Smooth muscle cell (in vitro differentiated cells): ENCODE measurements around the gene CD200R1. TPM values are rescaled to one million over a fixed set of nuclear protein-coding genes. Genes with fewer than 3 reads are reported as not detected.
A peak's percentile ranks its signal among the peaks of the same experiment; 100 is the strongest.

ENCODE experiments used
- DNase-seq: peaks from one replicate; lab custom pipeline; 2025; ENCODE audit not compliant: unreplicated experiment; lab: John Stamatoyannopoulos, UW
- H2AFZ ChIP-seq: fragments of 200-600 bp; sonication (generic); 2 replicates; pipeline ENCODE4 v1.6.0; 2016; ENCODE audit warnings: antibody characterized with exemption, low read depth, mild to moderate bottlenecking
- H3F3A ChIP-seq: fragments of 200-600 bp; sonication (generic); 2 replicates; pipeline ENCODE4 v1.6.0; 2017; ENCODE audit warnings: antibody characterized with exemption, low read depth
- H3K27ac ChIP-seq: fragments of 200-600 bp; sonication (generic); 2 replicates; pipeline ENCODE4 v1.5.1; 2016; ENCODE audit warnings: low read depth, mild to moderate bottlenecking
- H3K27me3 ChIP-seq: fragments of 200-600 bp; sonication (generic); 2 replicates; pipeline ENCODE4 v1.6.1; 2016; ENCODE audit warnings: low read depth, mild to moderate bottlenecking
- H3K36me3 ChIP-seq: fragments of 200-600 bp; sonication (generic); 2 replicates; pipeline ENCODE4 v1.5.1; 2016; ENCODE audit warnings: low read depth
- H3K4me1 ChIP-seq: fragments of 200-600 bp; sonication (generic); 2 replicates; pipeline ENCODE4 v1.5.1; 2016; ENCODE audit warnings: low read depth
- H3K4me2 ChIP-seq: fragments of 200-600 bp; sonication (generic); 2 replicates; pipeline ENCODE4 v1.6.0; 2016; ENCODE audit warnings: mild to moderate bottlenecking
- H3K4me3 ChIP-seq: fragments of 200-600 bp; sonication (generic); 2 replicates; pipeline ENCODE4 v1.5.1; 2016; ENCODE audit warnings: mild to moderate bottlenecking
- H3K79me2 ChIP-seq: fragments of 200-600 bp; sonication (generic); 2 replicates; pipeline ENCODE4 v1.6.0; 2016; ENCODE audit warnings: low read depth, mild to moderate bottlenecking
- H3K9ac ChIP-seq: fragments of 200-600 bp; sonication (generic); 2 replicates; pipeline ENCODE4 v1.6.0; 2016; ENCODE audit warnings: low read depth
- H3K9me3 ChIP-seq: fragments of 200-600 bp; sonication (generic); replicated peaks from 2 replicates; pipeline ENCODE4 v1.5.1; 2016; ENCODE audit warnings: low read depth
- H4K20me1 ChIP-seq: fragments of 200-600 bp; sonication (generic); 2 replicates; pipeline ENCODE4 v1.6.0; 2016; ENCODE audit warnings: low read depth
- CTCF ChIP-seq: fragments of 200-600 bp; sonication (generic); IDR thresholded peaks from 2 replicates; pipeline ENCODE4 v1.5.1; 2017; ENCODE audit warnings: borderline replicate concordance, mild to moderate bottlenecking, antibody characterized with exemption; ENCODE audit not compliant: insufficient read depth, poor library complexity, severe bottlenecking
- whole genome bisulfite sequencing: methylation state at CpG from one replicate; pipeline ENCODE4 v1.1.7; 2016; ENCODE audit warnings: low lambda C conversion rate; 5-methylcytosine and 5-hydroxymethylcytosine counted together
- polyA plus RNA-seq: library from polyadenylated mRNA; unstranded; fragments of >200 nt; fragmentation: Nextera tagmentation; extraction: Ambion mirVana; gene quantifications from 2 replicates; pipeline ENCODE4 v1.2.1, GENCODE V29; 2016
- total RNA-seq: library from RNA; depleted of rRNA; stranded (reverse); fragments of >200 nt; gene quantifications from 2 replicates; pipeline ENCODE4 v1.2.3, GENCODE V29; 2014

The CD200R1 gene
- total and polyA plus RNA-seq, 2 experiments from 2014 or later = 1.1 TPM; not detected in 1

DNA sequence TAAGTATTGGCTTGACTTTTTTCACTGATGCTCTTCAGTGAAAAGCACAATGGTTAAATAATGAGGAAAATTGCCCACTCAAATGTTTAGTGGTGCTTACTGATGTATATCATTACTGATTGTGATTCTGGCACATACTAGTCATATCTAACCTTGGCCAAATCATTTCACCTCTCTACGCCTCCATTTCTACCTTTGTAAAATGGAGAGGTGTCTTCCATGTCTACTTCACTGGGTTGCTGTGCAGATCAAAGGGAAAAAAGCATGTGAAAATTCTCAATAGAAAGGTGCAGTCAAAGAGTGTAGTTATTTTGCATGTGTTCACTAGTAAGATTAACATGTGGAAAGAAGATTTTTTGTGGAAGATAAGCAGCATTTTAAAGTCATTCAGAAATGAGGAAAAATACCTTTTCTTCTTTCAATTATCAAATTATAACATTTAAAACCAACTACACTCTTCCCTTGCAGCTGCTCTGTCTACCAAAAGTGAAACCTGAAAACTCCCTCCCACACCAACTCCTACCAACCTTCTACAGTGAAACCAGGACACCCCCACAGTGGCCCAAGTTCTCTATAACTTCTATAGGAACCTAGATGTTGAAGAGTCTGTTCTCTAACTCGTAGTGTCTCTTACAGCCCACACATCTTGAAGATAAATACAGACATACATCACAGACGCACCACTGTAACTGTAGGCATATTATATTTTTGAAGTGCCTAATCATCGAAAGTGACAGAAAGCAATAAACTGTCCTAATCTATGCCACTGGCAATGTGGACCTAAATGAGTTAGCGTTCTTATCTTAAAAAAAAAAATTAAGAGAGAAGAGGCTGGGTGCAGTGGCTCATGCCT, 1.4 kb downstream of the CD200R1 start:
- no peaks in the 10 kb centered on the region for H3K9me3 ChIP-seq
- 59% methylated on average over 5 of the region's 5 CpGs for WGBS
- DNase-seq = no peak

GRCh38 chr3:112972158-112972557, 2.7 kb downstream of the CD200R1 start:
- Histone ChIP-seq H3K79me2 (no peaks in the 10 kb centered on the region), H3K27me3 (peaks cover 15% of the 10 kb centered on the region), H2AFZ (no peak overlapping the region), H3K27ac (no peak overlapping the region), H3K4me3 (no peak overlapping the region), H4K20me1 (no peaks in the 10 kb centered on the region), H3K4me1 (no peaks in the 10 kb centered on the region), H3F3A (no peaks in the 10 kb centered on the region), H3K9ac (no peak overlapping the region), H3K9me3 (no peaks in the 10 kb centered on the region), H3K36me3 (no peaks in the 10 kb centered on the region), H3K4me2 (no peak overlapping the region)
- no peak for TF ChIP-seq CTCF
- DNase-seq = no peak

More for the DNA sequence above, 1.4 kb downstream of the CD200R1 start:
- H4K20me1 ChIP-seq = no peaks in the 10 kb centered on the region
- H3K4me1 ChIP-seq = no peaks in the 10 kb centered on the region
- no peak overlapping the region for H3K4me3 ChIP-seq
- no peaks in the 10 kb centered on the region for H3K36me3 ChIP-seq
- H3K4me2 ChIP-seq = no peak overlapping the region
- TF ChIP-seq CTCF = no peak
- H3K27me3 ChIP-seq = peaks cover 15% of the 10 kb centered on the region
- no peak overlapping the region for H3K27ac ChIP-seq
- no peak overlapping the region for H3K9ac ChIP-seq
- H3K79me2 ChIP-seq = no peaks in the 10 kb centered on the region
- peak overlapping the region; percentile 69 for H2AFZ ChIP-seq
- H3F3A ChIP-seq = no peaks in the 10 kb centered on the region

DNA sequence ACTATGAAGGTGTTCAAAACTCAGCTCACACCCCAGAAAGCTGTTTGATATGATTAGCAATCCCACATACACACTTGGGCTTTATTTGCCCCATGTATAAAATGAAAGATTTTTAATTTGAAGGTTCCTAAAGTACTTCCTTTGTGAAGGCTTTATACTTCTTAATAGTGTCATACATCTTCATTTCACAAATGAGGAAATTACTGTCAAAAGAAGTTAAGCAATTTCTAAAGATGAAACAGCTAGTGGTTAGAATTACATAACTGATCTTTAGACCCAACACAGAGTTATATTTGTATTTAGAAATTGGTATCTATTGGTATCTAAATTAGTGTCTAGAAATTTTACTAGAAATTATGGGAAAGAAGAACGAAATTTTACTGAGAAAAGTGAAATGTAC, 7.1 kb downstream of the CD200R1 start:
- 81% methylated on average over 1 of the region's 1 CpG for WGBS
- no peaks in the 10 kb centered on the region for H3F3A ChIP-seq
- DNase-seq = no peak

More for the DNA sequence above, 7.1 kb downstream of the CD200R1 start:
- no peaks in the 10 kb centered on the region for H3K4me1 ChIP-seq
- H3K27me3 ChIP-seq = peaks cover 13% of the 10 kb centered on the region
- H3K4me3 ChIP-seq = no peak overlapping the region
- no peaks in the 10 kb centered on the region for H3K9me3 ChIP-seq
- no peak overlapping the region for H3K27ac ChIP-seq
- H3K79me2 ChIP-seq = no peaks in the 10 kb centered on the region
- no peak overlapping the region for H3K9ac ChIP-seq
- no peak overlapping the region for H3K4me2 ChIP-seq
- no peaks in the 10 kb centered on the region for H4K20me1 ChIP-seq
- no peak for TF ChIP-seq CTCF
- no peaks in the 10 kb centered on the region for H3K36me3 ChIP-seq
- no peak overlapping the region for H2AFZ ChIP-seq
